EH (cell line): ENCODE data around the gene KLHL6.
"Not testable (repeated sequence)": the region's sequence is repeated elsewhere in the genome, so short reads cannot be mapped to it uniquely, and the experiment has no call there.

Source experiments
- DNase-seq: peaks from one replicate; pipeline ENCODE4 v3.0.0-alpha.2; 2015; ENCODE audit warnings: low read depth

The KLHL6 gene

DNA sequence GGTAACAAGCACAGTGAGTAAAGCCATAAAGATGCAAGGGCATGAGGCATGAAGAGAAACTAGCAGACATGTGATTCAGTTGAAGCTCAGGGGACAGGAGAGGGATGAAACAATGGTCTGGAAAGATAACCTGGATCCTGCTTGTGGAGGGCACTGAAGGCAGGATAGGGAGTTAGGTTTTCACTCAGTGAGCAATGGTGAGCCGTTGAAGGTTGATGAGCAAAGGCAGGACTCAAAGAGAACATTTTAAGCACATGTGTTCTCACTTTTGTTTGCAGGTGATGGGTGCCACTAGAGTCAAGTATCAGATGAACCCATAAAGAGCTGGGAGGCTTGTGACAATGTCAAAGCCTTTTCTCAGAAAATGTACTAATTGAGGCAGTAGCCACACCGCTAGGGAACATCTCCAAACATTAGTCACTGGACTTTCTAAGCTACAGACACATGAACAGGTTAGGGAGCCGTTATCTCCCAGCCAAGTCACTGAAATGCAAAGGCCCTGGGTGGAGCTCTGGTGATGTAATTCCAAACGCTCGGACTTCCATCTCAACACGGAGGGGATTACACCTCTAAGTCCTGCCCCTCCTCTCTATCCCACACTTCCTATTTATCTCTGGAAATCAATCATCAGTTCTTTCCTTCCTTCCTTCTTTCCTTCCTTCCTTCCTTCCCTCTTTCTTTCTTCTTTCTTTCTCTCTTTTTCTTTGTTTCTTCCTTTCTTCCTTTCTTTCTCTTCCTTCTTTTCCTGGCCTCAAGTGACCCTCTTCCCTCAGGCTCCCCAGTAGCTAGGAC lies 22.7 kb downstream of the KLHL6 start:
- DNase-seq = no peak

DNA sequence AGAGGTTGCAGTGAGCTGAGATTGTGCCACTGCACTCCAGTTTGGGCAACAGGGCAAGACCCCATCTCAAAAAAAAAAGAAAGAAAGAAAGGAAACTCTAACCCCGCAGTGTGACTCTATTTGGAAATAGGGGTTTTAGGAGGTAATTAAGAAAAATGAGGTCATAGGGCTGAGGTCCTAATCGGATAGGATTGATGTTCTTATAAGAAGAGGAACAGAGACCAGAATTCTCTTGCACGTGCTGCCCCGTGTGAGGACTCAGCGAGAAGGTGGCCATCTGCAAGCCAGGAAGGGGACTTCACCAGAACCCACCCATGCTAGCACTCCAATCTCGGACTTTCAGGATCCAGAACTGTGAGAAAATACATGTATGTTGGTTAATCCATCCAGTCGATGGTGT lies 25.8 kb downstream of the KLHL6 start:
- no peak for DNase-seq

DNA sequence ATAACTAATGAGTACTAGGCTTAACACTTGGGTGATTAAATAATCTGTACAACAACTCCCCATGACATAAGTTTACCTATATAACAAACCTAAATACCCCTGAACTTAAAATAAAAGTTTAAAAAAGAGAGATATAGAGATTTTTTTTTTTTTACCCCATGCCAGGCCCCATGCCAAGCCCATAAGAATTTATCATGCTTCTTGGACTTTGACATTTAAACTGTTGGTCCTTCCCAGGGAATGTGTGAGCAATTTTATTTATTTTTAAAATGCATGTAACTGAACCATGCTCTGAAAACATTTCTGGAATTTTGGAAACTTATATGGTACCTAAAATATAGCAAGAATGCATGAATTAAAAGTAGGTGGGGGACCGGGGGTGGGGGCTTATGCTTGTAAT lies 26.3 kb downstream of the KLHL6 start:
- peak; percentile 25 for DNase-seq

GRCh38 chr3:183528758-183529157 lies 26.7 kb downstream of the KLHL6 start:
- not testable (repeated sequence) for DNase-seq

DNA sequence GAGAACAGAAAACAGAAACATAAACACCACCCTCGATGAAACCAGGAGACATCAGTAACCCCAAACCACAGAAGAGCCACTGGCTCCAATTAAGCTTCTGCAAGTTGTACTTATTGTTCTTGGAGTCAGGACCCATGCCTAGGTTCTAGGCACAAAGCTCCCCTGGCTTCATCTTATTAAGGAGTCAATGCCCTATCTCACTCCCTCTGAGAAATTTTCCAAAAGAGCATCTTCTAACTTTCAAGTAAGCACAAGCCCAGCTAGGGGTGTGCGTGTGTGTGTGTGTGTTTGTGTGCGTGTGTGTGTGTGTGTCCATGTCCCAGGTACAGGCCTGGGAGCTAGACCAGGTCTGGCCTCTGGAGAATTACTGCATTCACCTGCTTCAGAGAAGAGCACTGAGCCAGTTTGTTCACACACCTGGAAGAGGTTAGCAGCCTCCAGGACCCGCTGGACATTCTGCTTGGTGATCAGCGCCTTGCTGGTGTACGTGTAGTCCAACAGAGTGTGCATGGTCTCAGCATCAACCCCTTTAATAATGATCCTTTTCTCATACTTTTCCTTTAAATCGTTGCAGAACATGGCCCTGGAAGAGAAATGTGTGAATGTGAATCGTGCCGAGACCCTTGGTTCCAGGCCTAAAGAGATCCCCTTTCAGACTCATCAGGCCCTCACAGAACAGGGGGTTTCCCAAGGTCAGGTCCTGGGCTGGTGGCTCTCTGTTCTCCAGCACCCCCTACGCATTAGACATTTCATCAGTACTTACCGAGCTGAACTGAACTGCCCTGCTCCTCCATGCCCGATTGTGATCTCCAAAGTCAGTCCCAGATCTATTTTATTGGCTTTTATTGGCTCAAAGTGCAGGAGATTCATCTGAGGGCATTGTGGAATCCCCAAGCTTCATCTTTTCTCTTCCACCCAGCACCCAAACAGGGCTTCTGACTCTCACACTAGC lies 27.8 kb downstream of the KLHL6 start:
- DNase-seq = no peak

- no peak for DNase-seq
Measured at GRCh38 chr3:183526838-183527427, 28.6 kb downstream of the KLHL6 start.

DNA sequence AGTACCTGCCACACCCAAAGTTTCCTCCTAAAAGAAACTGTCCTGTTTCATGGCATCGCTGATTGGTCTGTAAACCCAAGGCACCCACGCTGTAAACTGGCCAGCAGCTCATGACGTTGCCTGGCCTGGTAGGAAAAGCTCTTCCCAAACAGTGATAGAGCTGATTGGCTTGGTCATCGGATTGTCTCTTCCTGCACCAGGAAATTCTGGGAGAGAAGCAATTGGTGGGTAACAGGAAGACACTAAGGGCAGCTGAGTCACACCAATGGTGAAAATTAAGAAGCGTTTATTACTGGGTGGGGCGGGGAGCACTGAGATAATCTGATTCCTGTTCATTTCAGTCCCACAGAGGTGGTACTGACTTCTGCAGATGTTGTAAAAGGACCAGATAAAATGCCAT lies 31.0 kb downstream of the KLHL6 start:
- DNase-seq = no peak

DNA sequence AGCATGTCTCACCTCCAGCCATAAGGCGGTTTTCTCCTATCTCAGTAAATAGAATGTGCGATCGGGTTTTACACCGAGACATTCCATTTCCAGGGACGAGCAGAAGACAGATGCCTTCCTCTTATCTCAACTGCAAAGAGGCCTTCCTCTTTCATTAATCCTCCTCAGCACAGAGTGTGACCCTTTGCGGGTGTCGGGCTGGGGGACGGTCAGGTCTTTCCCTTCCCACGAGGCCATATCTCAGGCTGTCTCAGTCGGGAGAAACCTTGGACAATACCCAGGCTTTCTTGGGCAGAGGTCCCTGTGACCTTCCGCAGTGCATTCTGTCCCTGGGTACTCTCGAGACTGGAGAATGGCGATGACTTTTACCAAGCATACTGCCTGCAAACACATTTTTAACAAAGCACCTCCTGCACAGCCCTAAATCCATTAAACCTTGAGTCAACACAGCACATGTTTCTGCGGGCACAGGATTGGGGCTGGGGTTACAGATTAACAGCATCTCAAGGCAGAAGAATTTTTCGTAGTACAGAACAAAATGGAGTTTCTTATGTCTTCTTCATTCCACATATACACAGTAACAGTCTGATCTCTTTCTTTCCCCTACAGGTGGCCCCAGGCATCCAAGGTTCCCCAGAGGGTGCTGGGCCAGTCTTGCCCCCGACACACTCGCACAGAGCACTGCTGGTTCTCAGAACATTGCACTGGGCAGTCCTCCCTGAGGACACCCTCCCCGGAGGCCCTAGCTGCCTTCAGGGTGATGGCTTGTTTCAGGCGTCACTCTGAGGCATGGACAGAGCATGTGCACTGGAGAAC lies 34.6 kb downstream of the KLHL6 start:
- not testable (repeated sequence) for DNase-seq

GRCh38 chr3:183520295-183520694 lies 35.2 kb downstream of the KLHL6 start:
- DNase-seq = not testable (repeated sequence)

DNA sequence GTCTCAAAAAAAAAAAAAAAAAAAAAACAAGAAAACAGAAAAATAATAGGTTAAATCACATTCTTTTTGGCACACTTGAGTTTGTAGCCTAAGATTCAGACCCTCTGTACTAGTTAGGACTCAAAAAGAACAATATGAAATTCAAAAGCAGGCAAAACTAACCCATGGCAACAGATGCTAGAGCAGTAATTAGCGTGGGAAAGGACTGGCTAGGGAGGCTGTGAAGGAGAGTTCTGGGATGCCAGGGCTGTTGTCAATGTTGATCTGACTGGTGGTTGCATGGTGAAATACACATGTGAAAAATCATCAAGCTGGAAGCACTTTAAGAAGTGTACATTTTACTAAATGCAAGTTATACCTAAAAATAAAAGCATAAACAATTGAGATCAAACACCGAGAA lies 35.6 kb downstream of the KLHL6 start:
- DNase-seq = no peak

DNA sequence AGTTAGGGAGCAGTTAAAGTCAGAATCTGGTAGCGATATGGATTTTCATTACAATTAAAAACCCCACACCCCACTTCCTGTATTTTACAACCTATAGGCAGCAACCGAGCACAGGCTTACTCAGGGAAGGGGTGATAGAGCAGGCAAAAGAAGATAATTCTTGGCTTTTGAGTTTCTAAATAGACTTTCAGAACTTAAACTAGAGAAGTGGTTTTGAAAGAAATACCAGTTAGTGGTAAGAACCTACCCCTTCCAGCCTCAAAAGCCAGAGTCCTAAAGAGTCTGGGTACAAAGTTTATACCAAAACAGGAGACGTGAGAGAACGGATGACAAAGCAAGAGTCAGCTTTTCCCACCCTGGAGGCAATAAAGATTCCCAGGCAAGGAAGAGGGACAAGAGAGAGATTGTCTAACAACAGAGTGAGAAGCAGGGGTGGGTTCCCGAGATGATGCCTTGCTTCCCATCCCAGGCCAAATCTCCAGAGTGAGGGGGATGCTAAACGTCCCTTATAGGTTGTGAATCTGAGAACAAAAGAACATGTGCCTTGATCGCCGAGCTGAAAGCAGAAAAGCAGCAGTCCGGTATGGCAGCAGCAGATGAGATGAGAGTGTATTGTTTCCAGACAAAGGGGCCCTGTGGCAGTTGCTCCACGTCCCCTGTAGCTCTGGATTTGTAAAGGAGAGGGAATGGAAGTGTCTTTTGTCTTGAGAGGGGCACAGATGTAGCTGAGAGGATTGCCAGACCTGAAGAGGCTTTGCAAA lies 36.8 kb downstream of the KLHL6 start:
- peak; percentile 29 for DNase-seq

GRCh38 chr3:183517607-183518006 lies 37.9 kb downstream of the KLHL6 start:
- no peak for DNase-seq

DNA sequence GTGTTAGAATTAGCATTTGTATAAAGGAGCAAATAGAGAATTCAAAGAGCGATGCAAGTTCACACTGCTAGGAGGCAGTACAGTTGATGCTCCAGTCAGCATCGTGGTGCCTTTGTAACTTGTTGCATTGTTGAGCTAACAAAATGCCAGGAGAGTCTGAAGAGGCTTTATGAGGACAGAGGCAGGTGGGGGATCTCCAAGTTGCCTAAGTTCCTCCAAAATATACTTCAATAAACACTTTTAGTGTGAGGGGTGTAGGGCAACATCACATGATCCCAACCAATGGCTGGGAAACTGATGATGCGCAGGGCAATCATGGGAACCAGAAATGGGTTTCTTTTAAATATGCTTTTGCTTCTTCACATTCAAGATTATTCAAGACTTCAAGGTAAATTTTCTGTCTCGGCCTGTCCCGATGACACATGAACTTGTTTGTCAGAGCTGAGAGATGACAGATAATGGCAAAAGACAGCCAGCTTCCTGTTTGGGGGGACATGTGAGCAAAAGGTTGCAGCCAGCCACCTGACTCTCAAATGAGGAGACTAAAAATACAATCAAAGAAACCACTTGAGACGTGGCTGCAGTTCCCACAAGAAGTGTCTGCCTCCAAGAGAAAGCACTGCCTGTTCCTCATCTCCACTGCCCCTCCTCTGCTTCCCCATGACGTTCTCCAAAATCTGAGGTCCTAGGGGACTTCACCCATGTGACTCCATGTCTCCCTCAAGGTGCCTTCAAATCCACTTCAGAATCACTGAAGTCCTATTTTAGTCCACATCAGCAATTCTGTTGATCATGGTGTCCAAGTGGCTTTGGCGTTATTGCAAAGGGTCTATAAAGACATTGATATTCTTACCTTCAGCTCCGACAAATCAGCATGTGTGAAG lies 39.3 kb downstream of the KLHL6 start:
- DNase-seq = no peak

- no peak for DNase-seq
Measured at GRCh38 chr3:183514021-183514420, 41.5 kb downstream of the KLHL6 start.

DNA sequence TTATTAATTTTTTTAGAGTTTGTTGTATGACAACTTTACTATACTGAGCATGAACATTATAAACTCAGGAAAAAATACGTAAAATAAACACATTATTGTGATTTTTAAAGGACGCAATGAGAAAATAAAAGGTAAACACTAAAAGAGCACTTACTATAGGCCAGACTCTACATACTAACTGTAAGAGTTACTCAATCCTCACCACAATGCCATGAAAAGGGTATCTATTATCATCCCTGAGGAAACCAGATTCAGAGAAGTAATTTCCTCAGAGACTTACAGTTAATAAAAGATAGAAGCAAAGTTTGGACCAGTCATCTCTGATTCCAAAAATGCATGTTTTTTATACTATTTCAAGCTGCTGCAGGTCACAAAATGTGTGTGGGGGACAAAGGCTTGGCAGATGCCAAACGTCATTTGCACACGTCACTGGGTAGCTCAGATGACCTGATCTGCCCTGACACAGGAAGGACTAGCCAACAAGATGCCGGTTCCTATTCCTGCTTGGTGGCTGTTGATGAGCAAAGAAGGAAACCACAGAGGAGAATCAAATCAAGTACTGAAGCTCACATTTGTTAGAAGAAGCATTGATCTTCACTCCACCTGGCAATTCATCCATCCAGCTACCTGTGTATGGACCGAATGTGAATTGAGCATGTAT lies 42.3 kb downstream of the KLHL6 start:
- DNase-seq = peak; percentile 18

DNA sequence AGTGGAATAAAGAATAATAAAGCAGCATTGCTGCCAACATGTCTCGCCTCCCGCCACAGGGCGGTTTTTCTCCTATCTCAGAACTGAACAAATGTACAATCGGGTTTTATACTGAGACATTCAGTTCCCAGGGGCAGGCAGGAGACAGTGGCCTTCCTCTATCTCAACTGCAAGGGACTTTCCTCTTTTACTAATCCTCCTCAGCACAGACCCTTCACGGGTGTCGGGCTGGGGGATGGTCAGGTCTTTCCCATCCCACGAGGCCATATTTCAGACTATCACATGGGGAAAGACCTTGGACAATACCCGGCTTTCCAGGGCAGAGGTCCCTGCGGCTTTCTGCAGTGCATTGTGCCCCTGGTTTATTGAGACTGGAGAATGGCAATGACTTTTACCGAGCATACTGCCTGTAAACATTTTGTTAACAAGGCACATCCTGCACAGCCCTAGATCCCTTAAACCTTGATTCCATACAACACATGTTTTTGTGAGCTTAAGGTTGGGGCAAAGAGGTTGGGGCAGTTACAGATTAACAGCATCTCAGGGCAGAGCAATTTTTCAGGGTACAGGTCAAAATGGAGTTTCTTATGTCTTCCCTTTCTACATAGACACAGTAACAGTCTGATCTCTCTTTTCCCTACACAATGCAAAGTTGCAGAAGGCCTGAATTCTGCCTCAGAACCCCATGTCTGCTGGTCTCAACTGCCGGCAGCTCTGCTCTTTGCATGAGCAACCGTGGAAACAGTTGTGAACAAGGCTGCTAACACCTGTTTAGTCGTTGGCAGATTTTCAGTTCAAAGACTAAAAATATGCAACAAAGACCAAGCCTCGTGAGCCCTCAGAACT lies 44.0 kb downstream of the KLHL6 start:
- not testable (repeated sequence) for DNase-seq

DNA sequence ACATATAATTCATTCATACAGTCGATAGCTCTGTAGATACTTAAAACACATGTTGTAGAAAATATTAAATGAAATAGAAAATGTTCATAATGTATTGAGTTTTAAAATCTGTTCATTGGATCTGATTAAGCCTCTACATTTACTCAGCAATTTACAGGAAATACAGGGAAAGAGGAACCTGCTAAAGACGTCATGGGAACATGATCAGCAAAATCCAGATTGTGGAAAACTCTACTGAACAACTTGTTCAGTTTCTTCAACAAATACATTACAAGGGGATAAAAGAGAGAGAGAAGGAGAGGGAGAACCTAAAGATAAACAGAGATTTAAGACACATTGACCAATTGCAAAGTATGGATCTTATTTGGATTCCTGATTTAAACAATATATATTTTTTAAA lies 46.7 kb downstream of the KLHL6 start:
- DNase-seq = no peak

DNA sequence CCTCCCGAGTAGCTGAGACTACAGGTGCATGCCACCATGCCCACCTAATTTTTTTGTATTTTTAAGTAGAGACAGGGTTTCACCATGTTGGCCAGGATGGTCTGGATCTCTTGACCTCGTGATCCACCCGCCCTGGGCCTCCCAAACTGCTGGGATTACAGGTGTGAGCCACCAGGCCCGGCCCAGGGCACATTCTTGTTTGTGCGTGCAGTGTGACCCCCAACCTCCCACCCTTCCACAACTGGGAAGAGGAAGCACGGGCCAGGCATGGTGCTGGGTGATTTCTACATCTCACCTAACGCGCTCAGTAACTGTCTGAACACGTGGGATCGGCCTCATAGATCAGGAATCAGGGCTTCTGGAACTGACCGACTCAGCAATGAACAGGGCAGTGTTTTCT lies 48.0 kb downstream of the KLHL6 start:
- no peak for DNase-seq
